HPDE6-E6E7 (cell line): ENCODE results near the gene MICU1.
"Not testable (repeated sequence)": the region's sequence is repeated elsewhere in the genome, so short reads cannot be mapped to it uniquely, and the experiment has no call there.

Experiments used
- DNase-seq: peaks from one replicate; pipeline ENCODE4 v3.0.0; 2011; ENCODE audit warnings: missing footprints; ENCODE audit errors: extremely low spot score

Gene MICU1

DNA sequence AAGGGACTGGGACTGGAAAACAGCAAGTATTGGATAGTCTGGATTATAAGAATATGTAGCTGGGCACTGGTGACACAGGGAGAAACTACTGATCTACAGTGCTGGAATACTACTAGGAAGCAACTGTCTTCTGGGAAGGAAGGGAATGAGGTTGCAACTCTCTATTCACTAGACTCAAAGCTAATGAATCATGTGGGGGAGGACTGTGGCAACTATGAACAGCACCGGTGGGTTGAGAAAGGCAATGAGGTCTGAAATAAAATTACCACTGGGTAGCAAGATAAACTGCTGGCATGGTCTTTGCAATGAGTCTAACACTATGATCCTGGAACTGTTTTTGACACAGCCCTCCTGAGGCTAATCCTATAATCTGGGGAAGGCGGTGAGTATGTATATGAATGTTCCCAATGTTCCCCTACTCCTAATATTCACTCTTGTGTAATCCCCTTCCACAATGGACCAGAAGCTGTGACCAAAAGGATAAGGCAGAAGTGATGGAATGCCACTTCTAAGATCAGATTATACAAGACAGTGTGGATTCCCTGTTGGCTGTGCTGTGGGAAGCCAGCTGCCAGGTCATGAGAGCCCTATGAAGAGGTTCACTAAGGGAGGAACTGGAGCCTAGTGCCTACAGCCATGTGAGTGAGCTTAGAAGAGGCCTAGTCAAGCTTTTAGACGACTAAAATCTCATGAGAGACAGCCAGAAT, 169.8 kb downstream of the MICU1 start:
- no peak for DNase-seq

DNA sequence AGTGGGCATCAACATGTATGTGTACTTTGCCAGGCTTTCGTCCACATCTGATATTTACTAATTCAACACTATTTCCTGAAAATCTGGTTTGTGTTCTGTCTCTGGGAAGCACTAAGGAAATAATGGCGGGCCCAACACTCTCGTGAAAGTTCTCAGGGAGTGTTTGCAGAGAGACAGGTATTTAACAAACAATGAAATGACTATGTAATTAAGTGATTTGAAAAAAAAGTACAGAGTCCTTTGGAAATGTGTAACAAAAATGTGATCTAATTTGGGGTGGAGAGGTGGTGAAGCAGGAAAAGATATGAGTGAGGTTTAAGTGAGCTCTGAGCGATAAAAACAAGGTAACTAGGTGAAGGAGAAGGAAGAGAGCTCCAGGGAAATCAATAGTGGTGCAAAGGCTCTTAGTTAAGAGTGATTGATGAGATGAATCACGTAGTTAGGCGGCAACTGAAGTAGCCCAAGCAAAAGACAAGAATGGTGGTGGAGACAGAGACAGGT, 175.9 kb downstream of the MICU1 start:
- DNase-seq = no peak

DNA sequence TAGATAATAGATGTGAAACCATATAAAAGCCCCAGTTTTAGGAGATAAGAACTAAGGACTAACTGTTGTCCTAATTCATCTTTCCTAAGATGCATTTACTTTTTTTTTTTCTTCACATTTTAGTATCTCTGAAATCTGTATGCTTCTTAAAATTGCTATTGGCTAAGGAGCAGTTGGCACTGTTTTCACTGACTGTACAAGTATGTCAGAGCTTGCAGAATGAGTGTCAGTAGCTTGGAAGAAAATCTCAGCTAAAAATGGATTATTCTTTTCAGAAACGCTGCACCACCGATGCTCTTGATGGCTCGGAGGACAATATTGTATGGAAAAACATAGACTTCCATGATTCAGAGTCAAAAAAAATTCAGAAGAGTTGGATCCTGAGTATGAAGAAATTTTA, 180.0 kb downstream of the MICU1 start:
- DNase-seq = no peak

DNA sequence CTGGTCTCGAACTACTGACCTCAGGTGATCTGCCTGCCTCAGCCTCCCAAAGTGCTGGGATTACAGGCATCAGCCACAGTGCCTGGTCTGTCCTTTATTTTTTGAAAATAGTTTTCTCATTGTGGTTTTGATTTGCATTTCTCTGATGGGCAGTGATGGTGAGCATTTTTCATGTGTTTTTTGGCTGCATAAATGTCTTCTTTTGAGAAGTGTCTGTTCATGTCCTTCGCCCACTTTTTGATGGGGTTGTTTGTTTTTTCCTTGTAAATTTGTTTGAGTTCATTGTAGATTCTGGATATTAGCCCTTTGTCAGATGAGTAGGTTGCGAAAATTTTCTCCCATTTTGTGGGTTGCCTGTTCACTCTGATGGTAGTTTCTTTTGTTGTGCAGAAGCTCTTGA, 182.9 kb downstream of the MICU1 start:
- DNase-seq = not testable (repeated sequence)

DNA sequence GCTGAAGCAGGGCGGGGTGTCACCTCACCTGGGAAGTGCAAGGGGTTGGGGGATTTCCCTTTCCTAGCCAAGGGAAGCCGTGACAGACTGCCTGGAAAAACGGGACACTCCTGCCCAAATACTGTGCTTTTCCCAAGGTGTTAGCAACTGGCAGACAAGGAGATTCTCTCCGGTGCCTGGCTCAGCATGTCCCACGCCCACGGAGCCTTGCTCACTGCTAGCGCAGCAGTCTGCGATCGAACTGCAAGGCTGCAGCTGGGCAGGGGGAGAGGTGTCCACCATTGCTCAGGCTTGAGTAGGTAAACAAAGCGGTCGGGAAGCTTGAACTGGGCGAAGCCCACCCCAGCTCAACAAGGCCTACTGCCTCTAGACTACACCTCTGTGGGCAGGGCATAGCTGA, 190.3 kb downstream of the MICU1 start:
- DNase-seq = no peak

DNA sequence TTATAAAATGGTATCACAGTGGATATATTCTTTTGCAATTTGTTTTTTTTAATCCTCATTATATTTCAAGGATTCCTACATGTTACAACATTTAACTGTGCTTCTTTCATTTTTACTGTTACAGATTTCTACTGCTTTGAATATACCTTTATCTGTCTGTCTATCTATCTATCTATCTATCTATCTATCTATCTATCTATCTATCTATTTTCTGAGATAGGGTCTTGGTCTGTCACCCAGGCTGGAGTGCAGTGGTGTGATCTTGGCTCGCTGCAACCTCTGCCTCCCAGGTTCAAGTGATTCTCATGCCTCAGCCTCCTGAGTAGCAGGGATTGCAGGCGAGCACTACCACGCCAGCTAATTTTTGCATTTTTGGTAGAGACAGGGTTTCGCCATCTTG, 194.9 kb downstream of the MICU1 start:
- not testable (repeated sequence) for DNase-seq

DNA sequence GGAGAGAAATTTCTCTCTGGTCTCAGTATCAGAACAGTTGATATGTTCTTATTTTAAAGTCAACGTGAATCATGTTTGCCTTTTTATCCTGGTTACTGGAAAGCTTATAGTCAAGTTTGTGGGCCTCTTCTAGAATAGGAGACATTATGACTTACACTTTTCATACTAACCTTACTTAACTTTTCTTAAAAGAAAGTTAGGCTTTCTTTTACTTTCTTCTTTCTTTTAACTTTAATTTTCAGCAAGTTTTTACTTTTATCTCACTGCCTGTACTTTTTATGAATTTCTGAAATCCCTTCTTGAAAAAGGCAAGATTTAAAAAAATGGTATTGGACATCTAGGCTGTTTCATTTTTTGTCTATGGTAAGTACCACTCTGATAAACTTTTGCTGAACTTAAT, 195.9 kb downstream of the MICU1 start:
- no peak for DNase-seq

DNA sequence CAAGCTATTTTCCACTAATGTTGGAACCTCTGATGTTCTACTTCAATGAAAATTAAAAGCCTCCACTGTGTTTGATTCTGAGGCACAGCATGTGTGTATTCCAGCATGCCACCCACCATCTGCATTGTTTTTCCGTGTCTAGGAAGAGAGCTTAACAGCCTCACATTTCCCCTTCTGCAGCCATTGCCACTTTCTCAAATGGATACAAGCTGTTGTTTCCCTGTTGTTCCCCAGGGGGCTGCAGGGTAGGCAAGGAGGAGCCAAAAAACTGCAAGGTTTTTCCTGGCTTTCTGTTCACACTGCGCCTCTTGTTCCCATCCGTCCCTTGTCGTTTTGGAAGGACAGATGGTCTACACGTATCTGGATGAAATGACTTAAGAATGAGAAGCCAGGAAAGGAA, 198.9 kb downstream of the MICU1 start:
- DNase-seq = no peak

DNA sequence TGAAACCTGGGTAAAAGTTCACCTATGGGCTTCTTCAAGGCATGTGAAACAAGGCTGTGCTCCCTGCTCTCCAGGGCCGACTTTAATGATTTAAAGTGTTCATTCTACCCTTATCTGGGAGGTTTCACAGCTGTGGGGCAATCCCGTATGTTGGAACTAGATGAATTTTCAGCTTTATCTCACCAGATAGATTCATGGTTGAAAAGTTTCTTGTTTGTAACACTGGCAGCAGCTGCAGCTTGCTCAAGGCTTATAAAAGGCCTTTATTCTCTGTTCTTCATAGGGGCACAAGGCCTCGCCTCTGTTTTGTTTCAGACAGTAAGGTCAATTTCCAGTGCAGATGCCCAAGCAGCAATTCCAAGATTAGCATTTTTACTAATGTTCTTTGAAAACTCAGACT, 200.7 kb downstream of the MICU1 start:
- DNase-seq = no peak

DNA sequence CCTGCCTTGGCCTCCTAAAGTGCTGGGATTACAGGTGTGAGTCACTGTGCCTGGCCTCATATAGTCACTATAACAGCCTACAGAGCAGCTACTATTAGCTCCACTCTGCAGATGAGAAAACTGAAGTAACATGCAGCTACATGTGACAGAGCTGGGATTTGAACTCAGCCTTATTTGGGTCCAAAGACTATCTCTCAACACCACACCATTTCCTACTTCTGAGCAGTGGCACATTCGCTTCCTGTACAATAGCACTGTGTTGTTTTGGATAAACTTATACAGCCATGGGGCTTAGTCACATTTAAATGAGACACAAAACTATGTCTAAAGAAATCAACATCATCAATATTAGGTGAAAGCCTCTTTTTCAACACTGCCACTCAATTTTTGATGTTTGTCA, 201.3 kb downstream of the MICU1 start:
- DNase-seq = no peak

DNA sequence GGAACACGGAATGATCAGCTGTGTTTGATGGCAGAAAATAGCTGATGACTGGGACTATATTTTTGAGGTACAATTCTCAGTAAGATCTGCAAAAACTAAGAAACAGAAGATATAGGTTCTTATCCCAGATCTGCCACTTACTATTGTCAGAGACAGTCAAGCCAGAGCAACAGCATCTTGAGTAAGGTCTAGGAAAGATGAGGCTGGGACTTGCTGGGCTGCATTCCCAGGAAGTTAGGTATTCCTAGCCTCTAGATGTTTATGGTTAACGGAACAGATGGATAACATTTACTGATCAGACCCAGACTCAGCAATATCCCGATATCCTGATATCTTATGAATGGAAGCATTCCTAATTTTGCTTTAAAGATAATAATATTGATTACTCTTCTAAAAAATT, 202.5 kb downstream of the MICU1 start:
- no peak for DNase-seq

DNA sequence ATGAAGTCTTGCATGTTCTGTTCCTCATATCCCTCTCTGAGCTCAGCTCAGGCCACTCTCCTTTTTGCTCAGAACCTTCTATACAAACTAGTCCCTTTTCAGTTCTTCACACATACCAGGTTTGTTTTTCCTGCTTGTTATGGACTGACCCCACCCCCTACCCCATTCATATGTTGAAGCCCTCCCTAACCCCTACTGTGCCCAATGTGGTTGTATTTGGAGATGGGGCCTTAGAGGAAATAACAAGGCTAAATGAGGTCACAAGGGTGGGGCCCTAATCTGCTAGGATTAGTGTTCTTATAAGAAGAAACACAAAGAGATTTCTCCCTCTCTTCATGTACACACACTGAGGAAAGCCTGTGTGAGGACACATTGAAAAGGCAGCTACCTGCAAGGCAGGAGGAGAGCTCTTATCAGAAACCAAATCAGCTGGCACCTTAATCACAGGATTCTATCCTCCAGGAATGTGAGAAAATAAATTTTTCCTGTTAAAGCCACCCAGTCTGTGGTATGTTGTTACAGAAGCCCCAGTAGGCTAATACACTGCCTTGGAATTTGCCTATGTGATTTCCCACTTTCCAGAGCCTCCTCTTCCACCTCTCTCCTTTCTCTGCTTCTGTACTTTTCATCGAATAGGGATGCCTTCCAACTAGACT, 203.9 kb downstream of the MICU1 start:
- no peak for DNase-seq

DNA sequence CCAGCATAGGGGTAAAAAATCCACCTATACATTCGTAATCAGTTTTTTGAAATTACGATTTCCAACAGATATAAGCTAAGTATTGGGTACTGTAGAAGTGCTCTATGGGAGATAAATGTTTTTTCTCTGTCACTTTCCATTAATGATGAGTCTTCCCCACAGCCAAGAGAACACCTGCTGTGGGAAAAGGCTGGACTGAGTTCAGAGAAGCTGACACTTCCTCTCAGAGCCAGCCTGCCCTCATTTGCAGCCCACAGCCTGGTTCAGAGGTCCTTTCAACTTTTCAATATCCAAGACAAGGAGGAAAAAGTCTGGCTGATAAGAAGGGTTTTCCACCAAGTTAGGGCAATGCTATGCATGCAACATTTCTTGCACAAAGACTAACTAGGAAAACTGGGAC, 206.6 kb downstream of the MICU1 start:
- no peak for DNase-seq

DNA sequence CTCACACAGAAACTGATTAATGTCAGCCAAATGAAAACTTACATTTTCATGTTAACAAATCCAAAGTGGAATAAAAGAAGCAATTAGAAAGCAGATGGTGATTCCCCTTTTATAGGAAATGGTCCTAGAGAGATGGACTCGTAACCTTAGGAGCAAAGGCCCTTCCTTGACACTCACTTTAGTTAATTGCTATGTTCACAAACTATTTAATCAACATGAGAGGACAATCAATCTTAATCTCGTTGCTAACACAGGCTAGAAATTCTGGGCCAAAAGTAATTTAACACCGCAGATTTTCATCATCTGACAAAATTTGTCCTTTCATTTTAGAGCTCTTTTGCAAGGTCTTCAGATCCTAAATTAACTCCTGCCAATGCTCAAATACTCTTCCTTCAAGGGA, 207.2 kb downstream of the MICU1 start:
- DNase-seq = no peak

DNA sequence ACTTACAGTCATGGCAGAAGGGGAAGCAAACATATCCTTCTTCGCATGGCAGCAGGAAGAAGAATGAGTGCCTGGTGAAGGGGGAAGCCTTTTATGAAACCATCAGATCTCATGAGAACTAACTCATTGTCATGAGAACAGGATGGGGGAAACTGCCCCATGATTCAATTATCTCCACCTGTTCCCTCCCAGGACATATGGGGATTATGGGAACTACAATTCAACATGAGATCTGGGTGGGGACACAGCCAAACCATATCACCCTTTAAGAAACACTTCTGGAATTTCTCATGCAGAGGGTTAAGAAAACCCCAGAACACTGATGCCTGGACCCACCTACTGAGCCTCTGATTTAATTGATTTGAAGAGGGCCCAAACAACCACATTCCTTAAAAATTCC, 207.9 kb downstream of the MICU1 start:
- DNase-seq = no peak

DNA sequence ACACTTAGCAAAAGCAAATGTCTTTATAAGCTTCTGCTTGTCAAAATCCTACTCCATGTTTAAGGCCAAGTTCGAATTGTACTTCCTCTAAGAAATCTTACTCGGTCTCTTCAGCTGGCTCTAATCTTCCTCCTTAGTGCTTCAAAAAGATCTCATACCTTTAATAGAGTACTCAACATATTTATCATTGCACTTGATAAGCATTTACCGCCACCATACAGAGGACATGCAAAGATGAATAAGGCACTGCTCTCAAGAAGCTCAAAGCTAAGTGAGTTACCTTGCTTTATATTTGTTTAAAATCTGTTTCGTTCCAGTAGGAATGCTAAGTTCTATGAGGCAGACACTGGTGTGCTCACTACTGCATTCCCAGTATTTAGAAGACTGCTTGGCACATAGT, 209.2 kb downstream of the MICU1 start:
- no peak for DNase-seq

DNA sequence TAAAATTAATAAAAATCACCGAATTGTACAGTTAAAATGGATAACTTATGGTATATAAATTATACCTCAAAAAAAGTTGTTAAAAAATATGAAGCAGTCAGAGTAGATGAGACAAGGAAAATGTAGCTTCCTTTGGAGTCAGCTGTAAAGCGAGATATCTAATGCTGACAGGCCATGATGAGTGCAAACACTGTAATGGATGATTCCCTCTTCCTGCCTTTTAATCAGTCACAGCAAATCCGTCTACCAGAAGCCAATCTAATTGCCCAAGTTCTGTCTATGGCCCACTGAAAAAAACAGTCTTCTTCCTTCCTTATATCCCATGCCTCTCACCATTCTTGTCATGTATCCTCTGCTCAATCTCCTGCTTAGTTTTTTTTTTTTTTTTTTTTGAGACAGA, 211.2 kb downstream of the MICU1 start:
- no peak for DNase-seq

DNA sequence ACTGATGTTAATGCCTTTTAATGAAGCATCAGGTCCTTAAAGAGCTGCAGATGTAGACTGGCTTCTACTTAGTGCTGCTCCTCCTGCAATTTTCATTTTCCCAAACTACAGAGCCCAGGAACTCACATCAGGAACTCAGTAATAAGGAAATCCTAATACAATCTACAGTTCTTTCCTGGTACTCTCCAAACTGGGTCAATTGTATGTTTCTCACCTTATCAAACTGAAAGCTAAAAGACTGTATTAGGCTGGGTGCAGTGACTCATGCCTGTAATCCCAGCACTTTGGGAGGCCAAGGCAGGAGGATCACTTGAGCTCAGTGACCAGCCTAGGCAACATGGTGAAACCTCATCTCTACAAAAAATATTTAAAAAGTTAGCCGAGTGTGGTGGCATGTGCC, 216.7 kb downstream of the MICU1 start:
- DNase-seq = no peak

DNA sequence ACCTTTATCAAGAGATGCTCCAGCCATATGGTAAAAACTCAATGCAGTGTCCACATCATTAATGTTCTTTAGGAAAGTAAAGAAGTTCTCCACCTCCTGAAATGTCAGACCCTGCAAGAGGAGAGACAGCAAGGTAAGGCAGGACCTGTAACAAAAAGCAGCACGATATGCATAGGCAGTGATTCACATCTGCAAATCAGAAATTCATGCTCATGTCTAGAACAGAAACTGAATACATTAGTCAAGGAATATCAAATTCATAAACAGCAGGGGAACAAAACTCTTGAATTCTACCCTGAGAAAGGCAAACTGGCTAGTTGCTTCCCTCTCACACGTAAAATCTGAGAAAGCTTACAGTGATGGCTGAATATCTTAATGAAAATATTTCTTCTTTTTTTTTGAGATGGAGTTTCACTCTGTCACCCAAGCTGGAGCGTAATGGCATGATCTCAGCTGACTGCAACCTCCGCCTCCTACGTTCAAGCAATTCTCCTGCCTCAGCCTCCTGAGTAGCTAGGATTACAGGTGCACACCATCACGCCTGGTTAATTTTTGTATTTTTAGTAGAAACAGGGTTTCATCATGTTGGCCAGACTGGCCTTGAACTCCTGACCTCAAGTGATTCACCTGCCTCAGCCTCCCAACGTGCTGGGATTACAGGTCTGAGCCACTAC, 217.8 kb downstream of the MICU1 start:
- DNase-seq = no peak

DNA sequence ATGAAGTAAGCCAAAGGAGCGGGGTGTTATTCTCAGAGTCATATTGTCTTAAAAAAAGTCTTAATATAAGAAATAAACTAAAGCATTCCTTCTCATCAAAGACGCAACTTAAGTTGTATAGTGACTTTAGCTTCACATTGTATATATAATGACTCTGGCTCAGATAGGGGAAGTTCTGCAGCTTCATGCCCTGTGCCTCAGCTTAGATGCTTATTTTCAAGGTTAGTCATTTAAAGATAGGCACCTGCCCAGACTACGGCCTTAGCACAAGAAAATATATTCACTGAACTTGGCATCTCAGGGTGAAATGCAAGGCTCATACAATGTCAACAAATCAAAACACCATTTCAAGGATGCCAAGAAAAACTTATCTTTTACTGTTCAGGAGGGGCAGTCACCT, 218.4 kb downstream of the MICU1 start:
- no peak for DNase-seq

DNA sequence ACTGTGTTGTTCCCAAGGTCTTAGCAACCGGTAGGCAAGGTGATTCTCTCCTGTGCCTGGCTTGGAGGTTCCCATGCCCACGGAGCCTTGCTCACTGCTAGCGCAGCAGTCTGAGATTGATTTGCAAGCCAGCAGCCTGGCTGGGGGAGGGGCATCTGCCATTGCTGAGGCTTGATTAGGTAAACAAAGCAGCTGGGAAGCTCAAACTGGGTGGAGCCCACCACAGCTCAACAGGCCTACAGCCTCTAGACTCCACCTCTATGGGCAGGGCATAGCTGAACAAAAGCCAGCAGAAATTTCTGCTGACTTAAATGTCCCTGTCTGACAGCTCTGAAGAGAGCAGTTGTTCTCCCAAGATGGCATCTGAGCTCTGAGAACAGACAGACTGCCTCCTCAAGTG, 230.3 kb downstream of the MICU1 start:
- not testable (repeated sequence) for DNase-seq

DNA sequence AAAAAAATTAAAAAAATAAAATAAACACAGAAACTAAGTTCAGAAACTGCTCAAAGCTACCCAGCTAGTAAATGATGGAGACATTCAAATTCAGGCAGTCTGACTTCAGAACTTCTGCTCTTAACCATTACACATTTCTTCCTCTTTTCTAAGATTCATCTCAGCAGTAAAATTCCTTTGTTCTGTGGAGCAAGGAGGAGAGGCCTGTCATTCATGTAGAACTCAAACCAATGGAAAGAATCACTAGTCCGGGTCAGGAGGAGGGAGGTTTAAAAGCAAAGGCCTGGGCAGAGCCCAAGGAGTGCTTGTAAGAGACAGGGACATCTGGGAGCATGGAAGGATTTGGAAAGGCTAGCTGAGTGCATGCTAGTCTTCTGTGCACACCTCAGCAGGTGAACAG, 233.3 kb downstream of the MICU1 start:
- no peak for DNase-seq

DNA sequence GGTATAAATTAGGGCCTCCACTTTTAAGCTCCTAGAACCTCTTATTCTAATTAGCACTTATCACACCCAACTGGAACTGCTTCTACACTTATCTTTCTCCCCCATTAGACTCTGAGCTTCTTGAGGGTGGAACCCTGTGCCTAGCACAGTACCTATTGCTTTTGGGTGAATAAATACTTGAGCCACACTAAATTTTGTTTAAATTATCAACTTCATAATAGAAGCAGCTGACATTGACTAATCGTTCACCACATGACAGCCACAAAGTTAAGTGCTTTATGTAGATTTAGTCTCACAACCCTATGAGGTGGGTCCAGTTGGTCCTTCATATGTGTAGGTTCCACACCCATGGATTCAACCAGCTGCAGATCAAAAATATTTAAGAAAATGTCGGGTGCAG, 235.1 kb downstream of the MICU1 start:
- no peak for DNase-seq
